Measurements from ENCODE around the gene STEAP3. TPM values are rescaled to one million over a fixed set of nuclear protein-coding genes. Genes with fewer than 3 reads are reported as not detected.

Gene STEAP3
- total and polyA plus RNA-seq, 2 donors (not counting 1 experiment from before 2014, with no cell fraction given): 13.7 to 28.4 TPM

GRCh38 chr2:119243621-119244020 lies 20.0 kb downstream of the STEAP3 start:
- peaks cover 5% of the 10 kb centered on the region for H3K36me3 ChIP-seq (ENCODE audit: control insufficient read depth, insufficient read depth, low read length)
- no peak for TF ChIP-seq CTCF (conservative IDR thresholded peaks at IDR 0.05 in 1 of 2, IDR thresholded peaks at IDR 0.05 in 1 of 2; ENCODE audit: low read depth in 1 of 2, low read length in 2 of 2)
- TF ChIP-seq EZH2 (IDR thresholded peaks at IDR 0.05; ENCODE audit: low read length, missing control alignments): no peak
- H2AFZ ChIP-seq (ENCODE audit: low read length): no peak overlapping the region
- H3K4me3 ChIP-seq (replicated peaks in 1 of 4; ENCODE audit: control extremely low read depth in 1 of 4, insufficient read depth in 1 of 4, low read depth in 3 of 4, low read length in 4 of 4): no peak overlapping the region
- no peak overlapping the region for H3K9ac ChIP-seq (ENCODE audit: insufficient read depth, low read length)
- no peak overlapping the region for H3K27ac ChIP-seq (ENCODE audit: insufficient read depth, low read length)
- no peaks in the 10 kb centered on the region for H3K27me3 ChIP-seq (ENCODE audit: control insufficient read depth, insufficient read depth, low read length)
- no peaks in the 10 kb centered on the region for H3K79me2 ChIP-seq (ENCODE audit: control insufficient read depth, insufficient read depth, low read length)
- no peak for DNase-seq (ENCODE audit: low read depth in 2 of 2)
- H3K4me1 ChIP-seq (ENCODE audit: control insufficient read depth, extremely low read depth, insufficient read depth, low read length): peaks cover 11% of the 10 kb centered on the region
- no peaks in the 10 kb centered on the region for H4K20me1 ChIP-seq (ENCODE audit: control insufficient read depth, extremely low read depth, insufficient read depth, low read length)
- H3K9me3 ChIP-seq (ENCODE audit: control insufficient read depth, insufficient read depth, low read depth, low read length): no peaks in the 10 kb centered on the region
- no peak overlapping the region for H3K4me2 ChIP-seq (ENCODE audit: extremely low read depth, insufficient read depth, low read length)

- no peak overlapping the region for H3K9ac ChIP-seq (ENCODE audit: insufficient read depth, low read length)
- H3K36me3 ChIP-seq (ENCODE audit: control insufficient read depth, insufficient read depth, low read length): peaks cover 5% of the 10 kb centered on the region
These were observed 21.6 kb downstream of the STEAP3 start for GRCh38 chr2:119245076-119245840.

GRCh38 chr2:119245841-119246230 lies 22.2 kb downstream of the STEAP3 start:
- Histone ChIP-seq H3K4me2 (ENCODE audit: extremely low read depth, insufficient read depth, low read length) (no peak overlapping the region), H3K27ac (ENCODE audit: insufficient read depth, low read length) (no peak overlapping the region), H3K36me3 (ENCODE audit: control insufficient read depth, insufficient read depth, low read length) (peaks cover 6% of the 10 kb centered on the region), H4K20me1 (ENCODE audit: control insufficient read depth, extremely low read depth, insufficient read depth, low read length) (no peaks in the 10 kb centered on the region), H2AFZ (ENCODE audit: low read length) (no peak overlapping the region), H3K4me1 (ENCODE audit: control insufficient read depth, extremely low read depth, insufficient read depth, low read length) (peaks cover 4% of the 10 kb centered on the region), H3K9ac (ENCODE audit: insufficient read depth, low read length) (no peak overlapping the region), H3K27me3 (ENCODE audit: control insufficient read depth, insufficient read depth, low read length) (no peaks in the 10 kb centered on the region), H3K79me2 (ENCODE audit: control insufficient read depth, insufficient read depth, low read length) (no peaks in the 10 kb centered on the region), H3K4me3 (replicated peaks in 1 of 4; ENCODE audit: control extremely low read depth in 1 of 4, insufficient read depth in 1 of 4, low read depth in 3 of 4, low read length in 4 of 4) (no peak overlapping the region), H3K9me3 (ENCODE audit: control insufficient read depth, insufficient read depth, low read depth, low read length) (no peaks in the 10 kb centered on the region)
- no peak for DNase-seq (ENCODE audit: low read depth in 2 of 2)
- TF ChIP-seq CTCF (conservative IDR thresholded peaks at IDR 0.05 in 1 of 2, IDR thresholded peaks at IDR 0.05 in 1 of 2; ENCODE audit: low read depth in 1 of 2, low read length in 2 of 2) (no peak), EZH2 (IDR thresholded peaks at IDR 0.05; ENCODE audit: low read length, missing control alignments) (no peak)

More at GRCh38 chr2:119245076-119245840, 21.6 kb downstream of the STEAP3 start:
- Histone ChIP-seq H4K20me1 (ENCODE audit: control insufficient read depth, extremely low read depth, insufficient read depth, low read length) (no peaks in the 10 kb centered on the region), H2AFZ (ENCODE audit: low read length) (no peak overlapping the region), H3K4me1 (ENCODE audit: control insufficient read depth, extremely low read depth, insufficient read depth, low read length) (peaks cover 10% of the 10 kb centered on the region), H3K9me3 (ENCODE audit: control insufficient read depth, insufficient read depth, low read depth, low read length) (no peaks in the 10 kb centered on the region), H3K4me3 (replicated peaks in 1 of 4; ENCODE audit: control extremely low read depth in 1 of 4, insufficient read depth in 1 of 4, low read depth in 3 of 4, low read length in 4 of 4) (no peak overlapping the region), H3K27ac (ENCODE audit: insufficient read depth, low read length) (no peak overlapping the region), H3K27me3 (ENCODE audit: control insufficient read depth, insufficient read depth, low read length) (no peaks in the 10 kb centered on the region), H3K4me2 (ENCODE audit: extremely low read depth, insufficient read depth, low read length) (no peak overlapping the region), H3K79me2 (ENCODE audit: control insufficient read depth, insufficient read depth, low read length) (no peaks in the 10 kb centered on the region)
- no peak for DNase-seq (ENCODE audit: low read depth in 2 of 2)
- TF ChIP-seq EZH2 (IDR thresholded peaks at IDR 0.05; ENCODE audit: low read length, missing control alignments) (no peak), CTCF (conservative IDR thresholded peaks at IDR 0.05 in 1 of 2, IDR thresholded peaks at IDR 0.05 in 1 of 2; ENCODE audit: low read depth in 1 of 2, low read length in 2 of 2) (no peak)

Measured in fibroblast of lung (primary cell).